Measurements from ENCODE around the gene CCL28.
"Not testable (repeated sequence)": the region's sequence is repeated elsewhere in the genome, so short reads cannot be mapped to it uniquely, and the experiment has no call there.

Gene CCL28

DNA sequence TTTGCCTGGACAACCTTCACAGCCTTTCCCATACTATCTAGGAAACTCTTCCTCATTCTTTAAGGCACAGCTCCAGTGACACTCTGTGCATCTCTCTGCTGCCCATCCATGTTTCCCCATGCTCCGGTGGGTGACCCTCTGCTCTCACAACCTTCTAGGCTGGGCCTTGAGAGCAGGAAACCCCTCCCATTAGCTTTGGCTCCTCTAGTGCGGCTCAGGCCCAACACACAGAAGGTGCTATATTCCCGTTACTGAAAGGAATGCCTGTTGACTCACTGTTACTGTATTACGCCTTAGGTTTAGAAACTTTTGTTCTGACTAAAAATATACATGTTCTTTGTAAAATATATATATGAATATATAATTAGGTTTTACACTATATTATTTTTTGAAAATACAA is 8.1 kb upstream of the CCL28 start:
- FAIRE-seq (no peak), DNase-seq (ENCODE audit: insufficient read length, low spot score) (no peak)
- TF ChIP-seq POLR2A (IDR thresholded peaks at IDR 0.05; ENCODE audit: low read depth, low read length) = no peak

DNA sequence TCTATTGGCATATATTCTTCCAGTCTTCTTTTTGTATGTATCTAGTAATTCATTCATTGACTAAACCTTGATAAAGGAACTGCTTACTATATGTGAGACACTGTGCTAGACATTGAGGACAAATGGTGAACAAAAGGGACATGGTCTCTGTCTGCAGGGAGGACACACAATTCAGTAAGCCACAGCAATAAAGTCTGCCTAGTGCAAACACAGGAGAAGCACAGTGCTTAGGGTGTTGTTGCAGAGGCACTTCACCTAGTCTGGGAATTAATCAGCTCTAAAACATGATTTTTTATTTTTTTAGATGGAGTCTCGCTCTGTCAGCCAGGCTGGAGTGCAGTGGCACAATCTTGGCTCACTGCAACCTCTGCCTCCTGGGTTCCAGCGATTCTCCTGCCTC is 6.4 kb upstream of the CCL28 start:
- no peak for DNase-seq (ENCODE audit: insufficient read length, low spot score)
- FAIRE-seq = no peak
- no peak for TF ChIP-seq POLR2A (IDR thresholded peaks at IDR 0.05; ENCODE audit: low read depth, low read length)

DNA sequence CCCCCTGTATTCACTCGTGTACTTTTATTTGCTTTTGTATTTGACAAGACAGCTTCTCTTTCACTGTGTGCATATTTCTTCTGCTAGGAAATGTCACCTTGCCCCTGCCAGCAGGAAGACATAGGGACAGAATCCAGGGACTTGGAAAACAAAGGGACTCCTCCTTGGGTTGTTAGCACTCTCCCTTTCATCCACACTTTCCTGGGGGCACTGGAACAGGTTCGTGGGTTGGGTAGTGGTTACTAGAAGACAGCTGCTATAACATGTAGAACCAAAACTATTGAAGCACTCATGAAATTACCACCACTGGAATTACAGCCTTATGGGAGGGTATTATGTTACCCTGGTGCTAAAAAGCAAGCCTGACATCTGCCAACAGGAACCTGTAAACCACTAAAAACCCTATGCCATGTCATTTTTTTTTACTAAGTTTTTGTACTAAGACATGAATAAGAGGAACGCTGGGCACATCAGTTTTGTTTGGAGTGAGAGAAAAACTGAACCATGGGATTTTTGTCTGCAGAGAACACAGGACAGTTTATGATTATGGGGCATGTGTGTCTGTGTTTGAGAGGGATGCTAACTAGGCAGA is 4.7 kb upstream of the CCL28 start:
- no peak for DNase-seq (ENCODE audit: insufficient read length, low spot score)
- TF ChIP-seq POLR2A (IDR thresholded peaks at IDR 0.05; ENCODE audit: low read depth, low read length) = no peak
- FAIRE-seq = no peak

DNA sequence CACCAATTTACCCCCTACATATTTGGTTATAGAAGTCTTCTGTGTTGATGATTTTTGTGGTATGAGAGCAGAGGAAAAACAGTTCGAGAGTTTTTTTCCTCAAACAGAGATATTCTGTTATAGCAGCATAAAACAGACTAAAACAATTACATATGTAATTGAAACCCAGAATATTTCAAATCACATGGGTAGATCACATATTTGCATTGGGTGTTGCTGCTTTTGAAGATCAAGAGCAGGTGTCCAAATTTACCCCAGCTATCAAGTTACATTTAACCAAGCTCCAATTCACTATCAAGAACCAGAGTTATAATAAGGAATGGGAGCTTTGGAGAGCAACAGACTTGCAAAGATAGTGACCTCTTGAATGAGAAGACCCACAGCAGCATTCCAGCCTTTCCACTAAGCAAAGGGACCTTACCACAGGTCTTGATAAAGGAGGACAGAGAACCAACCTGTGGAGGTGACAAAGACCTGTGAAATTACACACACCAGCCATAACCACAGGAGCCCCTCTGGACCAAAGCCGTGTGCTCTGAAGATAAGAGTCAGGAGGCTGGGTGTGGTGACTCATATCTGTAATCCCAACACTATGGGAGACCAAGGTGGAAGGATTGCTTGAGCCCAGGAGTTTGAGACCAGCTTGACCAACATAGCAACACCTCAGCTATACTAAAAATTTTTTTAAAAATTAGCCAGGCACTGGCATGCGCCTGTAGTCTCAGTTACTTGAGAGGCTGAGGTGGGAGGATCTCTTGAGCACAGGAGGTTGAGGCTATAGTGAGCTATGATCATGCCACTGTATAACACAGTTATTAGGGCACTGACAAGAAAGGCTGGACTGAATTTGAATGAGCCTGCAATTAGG is 4.0 kb upstream of the CCL28 start:
- TF ChIP-seq POLR2A (IDR thresholded peaks at IDR 0.05; ENCODE audit: low read depth, low read length) = no peak
- DNase-seq (ENCODE audit: insufficient read length, low spot score) (no peak), FAIRE-seq (no peak)

DNA sequence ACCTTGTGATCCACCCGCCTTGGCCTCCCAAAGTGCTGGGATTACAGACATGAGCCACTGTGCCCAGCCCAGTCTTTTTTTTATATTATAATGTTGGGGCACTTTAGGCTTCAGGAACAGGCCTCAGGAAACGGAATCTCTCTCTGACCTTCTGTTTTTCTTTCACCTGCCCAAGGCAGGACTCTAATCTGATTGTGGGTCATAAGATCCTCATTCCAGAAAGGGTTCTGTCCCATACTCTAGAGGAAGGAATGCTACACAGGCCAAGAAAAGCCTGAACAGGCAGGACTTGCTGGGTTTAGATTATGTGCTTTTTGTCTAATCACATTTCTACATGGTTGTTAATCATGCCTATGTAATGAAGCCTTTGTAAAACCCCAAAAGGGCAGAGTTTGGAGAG is 1.8 kb upstream of the CCL28 start:
- FAIRE-seq (no peak), DNase-seq (ENCODE audit: insufficient read length, low spot score) (no peak)
- no peak for TF ChIP-seq POLR2A (IDR thresholded peaks at IDR 0.05; ENCODE audit: low read depth, low read length)

DNA sequence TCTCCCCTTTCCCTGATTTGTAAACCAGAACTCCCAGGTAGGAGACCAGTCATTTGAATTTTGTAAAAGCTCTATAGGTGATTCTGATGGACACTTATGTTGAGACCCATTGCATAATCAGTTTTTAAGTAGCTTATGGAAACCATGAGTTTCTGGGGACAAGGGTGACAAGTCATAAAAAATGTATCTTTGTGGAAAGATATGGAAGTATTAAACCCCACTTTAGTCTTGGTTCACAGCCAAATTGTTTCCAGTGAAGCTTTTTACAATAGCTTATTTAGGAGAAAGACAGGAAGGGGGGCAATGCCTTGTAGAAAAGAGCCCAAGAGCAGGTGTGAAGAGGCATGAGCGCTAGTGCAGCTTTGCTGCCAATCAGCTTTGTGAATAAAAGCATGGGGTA is 453 bp upstream of the CCL28 start:
- TF ChIP-seq POLR2A (IDR thresholded peaks at IDR 0.05; ENCODE audit: low read depth, low read length) = no peak
- no peak for DNase-seq (ENCODE audit: insufficient read length, low spot score)
- FAIRE-seq = no peak

DNA sequence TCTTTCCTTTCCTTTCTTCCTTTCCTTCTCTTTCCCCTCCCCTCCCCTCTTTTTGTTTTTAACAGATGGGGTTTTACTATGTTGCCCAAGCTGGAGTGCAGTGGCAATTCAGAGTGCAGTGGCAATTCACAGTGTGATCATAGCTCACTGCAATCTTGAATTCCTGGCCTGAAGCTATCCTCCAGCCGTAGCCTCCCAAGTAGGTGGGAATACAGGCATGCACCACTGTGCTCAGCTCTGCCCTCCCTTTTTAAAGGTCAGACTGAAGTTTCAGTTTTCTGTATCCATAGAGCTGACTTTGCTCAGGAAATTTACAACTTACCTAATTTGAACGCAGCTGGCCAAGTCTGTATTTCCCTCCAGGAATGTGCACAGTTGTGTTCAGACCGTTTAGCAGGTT is 696 bp downstream of the CCL28 start:
- no peak for TF ChIP-seq POLR2A (IDR thresholded peaks at IDR 0.05; ENCODE audit: low read depth, low read length)
- FAIRE-seq (no peak), DNase-seq (ENCODE audit: insufficient read length, low spot score) (no peak)

DNA sequence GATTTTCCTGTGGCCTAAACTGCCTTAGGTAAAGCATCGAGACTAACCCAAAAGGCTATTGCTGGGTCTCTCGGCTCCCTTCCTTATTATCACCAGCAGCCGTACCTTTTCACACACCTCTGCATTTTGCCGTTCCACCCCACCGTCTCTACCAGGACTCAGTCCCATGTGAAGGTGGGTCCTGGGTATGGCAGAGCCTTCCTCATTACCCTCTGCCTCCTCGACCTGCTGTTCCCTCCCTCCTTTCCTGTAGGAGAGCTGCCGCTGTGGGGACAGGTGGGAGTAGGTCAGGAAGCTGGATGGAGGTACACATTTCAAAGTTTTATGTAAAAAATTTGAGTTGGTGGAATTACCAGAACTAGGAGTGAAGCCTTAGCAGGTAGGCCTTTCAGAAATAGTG is 1.8 kb downstream of the CCL28 start:
- DNase-seq (ENCODE audit: insufficient read length, low spot score) (no peak), FAIRE-seq (no peak)
- no peak for TF ChIP-seq POLR2A (IDR thresholded peaks at IDR 0.05; ENCODE audit: low read depth, low read length)

DNA sequence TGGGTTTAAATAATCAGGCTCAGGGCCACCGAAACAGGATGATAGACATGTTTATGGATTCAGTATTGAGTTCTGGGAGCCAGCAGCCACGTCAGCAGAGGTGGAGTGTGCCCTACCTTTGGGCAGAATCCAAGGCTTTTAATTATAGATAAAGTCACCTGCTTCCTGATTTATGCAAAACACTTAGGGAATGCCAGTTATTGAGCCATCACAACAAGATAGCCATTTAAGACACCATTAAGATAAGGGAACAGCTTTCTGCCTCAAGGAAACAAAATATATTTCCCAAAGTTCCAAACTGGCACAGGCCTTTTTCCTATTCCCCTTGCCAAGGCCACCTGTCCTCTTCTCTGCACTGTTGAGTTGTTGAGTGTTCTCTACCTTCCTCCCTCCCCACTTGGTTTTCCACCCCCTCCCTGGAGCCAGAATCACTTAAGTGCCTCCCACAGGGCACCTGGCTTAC is 2.4 kb downstream of the CCL28 start:
- no peak for DNase-seq (ENCODE audit: insufficient read length, low spot score)
- no peak for TF ChIP-seq POLR2A (IDR thresholded peaks at IDR 0.05; ENCODE audit: low read depth, low read length)
- no peak for FAIRE-seq

DNA sequence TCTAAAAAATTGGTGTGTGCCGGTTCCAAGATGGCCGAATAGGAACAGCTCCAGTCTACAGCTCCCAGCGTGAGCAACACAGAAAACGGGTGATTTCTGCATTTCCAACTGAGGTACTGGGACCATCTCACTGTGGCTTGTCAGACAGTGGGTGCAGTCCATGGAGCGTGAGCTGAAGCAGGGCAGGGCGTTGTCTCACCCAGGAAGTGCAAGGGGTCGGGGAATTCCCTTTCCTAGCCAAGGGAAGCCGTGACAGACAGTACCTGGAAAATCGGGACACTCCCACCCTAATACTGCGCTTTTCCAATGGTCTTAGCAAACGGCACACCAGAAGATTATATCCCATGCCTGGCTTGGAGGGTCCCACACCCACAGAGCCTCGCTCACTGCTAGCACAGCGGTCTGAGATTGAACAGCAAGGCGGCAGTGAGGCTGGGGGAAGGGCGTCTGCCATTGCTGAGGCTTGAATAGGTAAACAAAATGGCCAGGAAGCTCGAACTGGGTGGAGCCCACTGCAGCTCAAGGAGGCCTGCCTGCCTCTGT is 9.6 kb downstream of the CCL28 start:
- not testable (repeated sequence) for FAIRE-seq; DNase-seq (ENCODE audit: insufficient read length, low spot score)

DNA sequence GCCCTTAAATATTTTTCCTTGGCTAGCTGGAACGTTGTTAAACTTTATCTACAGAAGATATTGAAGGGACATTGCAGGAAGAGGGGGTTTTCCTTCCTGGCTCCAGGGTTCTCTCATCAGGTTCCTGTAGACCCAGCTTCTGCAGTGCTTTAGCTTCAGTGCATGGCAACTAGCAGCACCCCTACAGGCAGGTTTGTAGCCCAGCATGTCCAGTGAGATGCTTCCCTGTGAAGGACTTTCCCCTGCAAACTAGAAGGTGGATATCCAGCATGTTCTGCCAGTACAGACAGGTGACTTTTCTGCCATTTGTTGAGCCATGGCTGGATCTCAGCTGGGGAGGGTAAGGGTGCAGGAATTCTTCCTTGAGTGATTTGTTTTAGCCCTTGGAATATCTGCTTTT is 10.4 kb downstream of the CCL28 start:
- FAIRE-seq = no peak
- no peak for TF ChIP-seq POLR2A (IDR thresholded peaks at IDR 0.05; ENCODE audit: low read depth, low read length)
- DNase-seq (ENCODE audit: insufficient read length, low spot score) = peak; percentile 33

DNA sequence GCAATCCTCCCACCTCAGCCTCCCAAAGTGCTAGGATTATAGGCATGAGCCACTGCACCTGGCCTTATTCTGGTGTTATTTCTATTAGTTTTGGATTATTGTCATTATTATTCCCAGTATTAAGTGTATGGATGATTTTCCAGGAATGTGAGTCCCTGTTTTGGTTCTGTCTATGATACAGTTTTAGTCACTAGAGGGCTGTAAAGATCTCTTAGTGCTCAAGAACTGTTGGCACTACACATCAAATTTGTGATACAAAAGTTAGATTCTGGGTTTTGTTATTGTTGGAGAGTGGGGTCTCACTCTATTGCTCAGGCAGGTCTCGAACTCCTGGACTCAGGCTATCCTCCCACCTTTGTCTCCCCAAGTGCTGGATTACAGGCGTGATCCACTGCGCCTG is 12.1 kb downstream of the CCL28 start:
- FAIRE-seq (no peak), DNase-seq (ENCODE audit: insufficient read length, low spot score) (no peak)
- TF ChIP-seq POLR2A (IDR thresholded peaks at IDR 0.05; ENCODE audit: low read depth, low read length) = no peak

DNA sequence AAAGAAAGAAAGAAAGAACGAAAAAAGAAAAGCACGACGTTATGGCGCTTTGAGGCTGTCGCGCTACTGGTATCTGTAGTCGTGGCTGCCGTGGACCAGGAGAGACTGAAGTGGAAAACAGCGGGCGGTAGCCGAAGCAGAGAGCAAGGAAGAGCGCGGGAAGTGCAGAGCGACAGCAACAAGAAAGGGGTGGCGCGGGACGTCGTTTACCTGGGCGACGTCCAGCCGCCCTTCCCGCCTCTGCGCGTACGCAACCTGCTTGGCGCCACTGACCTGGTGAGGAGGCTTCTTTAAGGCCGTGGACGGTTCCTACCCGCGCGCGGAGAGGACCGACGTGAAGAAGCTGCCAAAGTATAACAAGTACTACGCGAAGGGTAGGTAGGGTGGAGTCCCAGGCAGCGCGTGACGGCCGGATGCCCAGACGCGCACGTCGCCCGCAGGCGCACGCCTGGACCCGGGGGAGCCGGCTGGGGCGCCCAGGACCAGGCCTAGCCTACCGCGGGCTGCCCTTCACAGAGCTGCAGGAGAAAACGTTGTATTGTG is 15.4 kb downstream of the CCL28 start:
- no peak for DNase-seq (ENCODE audit: insufficient read length, low spot score)
- no peak for FAIRE-seq
- no peak for TF ChIP-seq POLR2A (IDR thresholded peaks at IDR 0.05; ENCODE audit: low read depth, low read length)

DNA sequence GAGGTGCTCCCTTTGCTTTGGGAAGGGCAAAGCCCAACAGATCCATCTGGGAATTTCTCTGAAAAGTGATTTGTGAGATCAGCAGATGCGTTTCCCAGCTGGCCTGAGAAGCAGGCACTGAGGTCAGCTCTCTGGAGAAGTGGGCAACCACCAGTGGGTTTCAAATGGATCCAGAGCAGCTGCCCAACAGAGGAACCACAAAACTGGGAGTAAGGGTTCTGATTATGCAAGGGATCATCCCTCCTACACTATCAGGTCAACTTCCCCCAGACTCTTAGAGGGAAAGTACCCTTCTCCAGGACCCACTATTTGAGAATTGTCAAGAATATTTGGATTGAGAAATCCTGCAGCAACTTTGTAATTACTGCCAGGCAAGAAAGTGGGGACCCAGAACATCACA is 21.7 kb downstream of the CCL28 start:
- no peak for FAIRE-seq
- TF ChIP-seq POLR2A (IDR thresholded peaks at IDR 0.05; ENCODE audit: low read depth, low read length) = no peak
- no peak for DNase-seq (ENCODE audit: insufficient read length, low spot score)
